ENCODE results near the gene DAZAP1. TPM values are rescaled to one million over a fixed set of nuclear protein-coding genes. Genes with fewer than 3 reads are reported as not detected.

Gene DAZAP1
- total and polyA plus RNA-seq, 9 donors: 29.6 to 113 (median 77.4) TPM

DNA sequence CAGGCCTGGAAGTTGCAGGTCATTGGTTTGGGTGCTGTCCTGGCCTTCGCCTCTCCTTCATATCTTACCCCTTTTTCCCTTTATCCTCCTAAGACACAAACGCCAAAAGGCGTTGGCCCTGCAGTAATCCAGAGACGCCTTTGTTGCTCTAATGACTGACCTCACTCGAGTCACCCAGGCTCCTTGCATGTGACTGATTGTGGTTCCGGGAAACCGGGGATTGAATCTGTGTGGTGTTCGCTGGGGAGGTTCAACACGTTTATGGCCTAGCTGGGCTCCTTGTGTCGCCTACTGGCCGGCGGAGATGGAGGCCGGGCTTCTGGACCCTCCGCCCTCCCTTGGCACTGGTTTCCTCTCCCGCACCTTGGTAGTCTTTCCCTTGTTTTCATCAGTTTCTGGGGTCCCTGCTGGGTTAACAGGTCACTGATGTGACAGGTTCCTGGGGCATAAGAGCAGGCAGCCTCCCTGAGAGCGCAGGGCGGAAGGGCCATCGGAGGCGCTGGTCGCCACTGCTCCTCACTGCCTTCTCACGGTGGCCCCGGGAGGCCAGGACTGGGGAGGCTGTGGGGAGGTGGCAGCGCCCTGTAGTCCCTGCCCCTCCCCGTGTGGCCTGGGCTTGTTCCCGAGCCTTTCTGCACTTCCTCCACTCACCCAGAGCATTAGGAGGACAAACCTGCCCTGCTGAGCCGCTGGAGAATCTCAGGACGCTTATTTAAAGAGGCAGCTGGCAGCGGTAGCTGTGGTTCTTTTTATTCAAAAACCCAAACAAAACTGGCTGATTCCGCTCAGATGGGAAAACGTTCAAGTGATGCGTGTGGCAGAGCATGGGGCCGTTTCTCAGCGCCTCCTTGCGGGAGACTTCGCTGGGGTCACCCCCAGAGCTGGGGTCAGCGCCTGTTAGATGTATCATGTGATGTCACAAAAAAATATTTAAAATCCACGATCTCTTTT is 41.8 kb upstream of the DAZAP1 start:
- peaks cover 9% of the 10 kb centered on the region for H3K4me1 ChIP-seq (ENCODE audit: insufficient read depth)
- WGBS, 3 donors: 81 to 90% (median 85%) methylated on average over 35 to 37 of the region's 37 CpGs
- no peaks in the 10 kb centered on the region for H3K27me3 ChIP-seq
- no peak for DNase-seq
- TF ChIP-seq POLR2A (IDR thresholded peaks at IDR 0.05): no peak
- no peak for TF ChIP-seq CTCF (IDR thresholded peaks at IDR 0.05)
- TF ChIP-seq EP300 (IDR thresholded peaks at IDR 0.05): no peak
- no peaks in the 10 kb centered on the region for H3K36me3 ChIP-seq
- intact Hi-C loops (cut with DNase I): no loop called here
- no peaks in the 10 kb centered on the region for H3K9me3 ChIP-seq
- H3K4me3 ChIP-seq: no peak overlapping the region
- no peak overlapping the region for H3K27ac ChIP-seq

DNA sequence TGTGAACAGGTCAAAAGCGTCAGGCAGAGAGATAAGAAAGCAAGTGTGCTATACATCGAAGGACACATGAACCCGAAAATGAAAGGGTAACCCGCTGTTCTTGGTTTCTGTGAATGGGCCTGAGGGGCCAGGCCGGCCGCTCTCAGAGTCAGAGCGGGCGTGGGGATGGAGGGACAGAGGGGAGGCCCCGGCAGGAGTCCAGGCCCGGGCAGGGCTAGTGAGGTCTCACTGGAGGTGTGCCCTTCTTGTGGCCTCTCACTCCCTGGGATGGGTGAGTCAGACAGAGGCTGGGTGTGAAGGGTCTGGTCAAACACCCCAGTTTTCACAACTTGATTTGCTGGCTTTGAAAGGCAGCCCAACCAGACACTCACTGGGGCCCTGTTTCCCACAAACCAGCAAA is 41.1 kb upstream of the DAZAP1 start:
- H3K36me3 ChIP-seq: no peaks in the 10 kb centered on the region
- no peak for DNase-seq
- 90 to 91% (median 91%) methylated on average over 10 of the region's 10 CpGs for WGBS, 3 donors
- H3K27ac ChIP-seq: no peak overlapping the region
- peaks cover 9% of the 10 kb centered on the region for H3K4me1 ChIP-seq (ENCODE audit: insufficient read depth)
- H3K4me3 ChIP-seq: no peak overlapping the region
- intact Hi-C loops (cut with DNase I): no loop called here
- H3K27me3 ChIP-seq: no peaks in the 10 kb centered on the region
- TF ChIP-seq EP300 (IDR thresholded peaks at IDR 0.05) (no peak), POLR2A (IDR thresholded peaks at IDR 0.05) (no peak)
- no peaks in the 10 kb centered on the region for H3K9me3 ChIP-seq

GRCh38 chr19:1366899-1367870 is 40.2 kb upstream of the DAZAP1 start:
- no peaks in the 10 kb centered on the region for H3K9me3 ChIP-seq
- H3K4me3 ChIP-seq: no peak overlapping the region
- no peak overlapping the region for H3K27ac ChIP-seq
- H3K4me1 ChIP-seq (ENCODE audit: insufficient read depth): peaks cover 3% of the 10 kb centered on the region
- no peaks in the 10 kb centered on the region for H3K36me3 ChIP-seq
- H3K27me3 ChIP-seq: no peaks in the 10 kb centered on the region
- intact Hi-C loops (cut with DNase I): no loop called here
- TF ChIP-seq CTCF (IDR thresholded peaks at IDR 0.05) (no peak), POLR2A (IDR thresholded peaks at IDR 0.05) (no peak), EP300 (IDR thresholded peaks at IDR 0.05) (no peak)
- no peak for DNase-seq
- 84 to 88% (median 85%) methylated on average over 35 of the region's 35 CpGs for WGBS, 3 donors

GRCh38 chr19:1369214-1369805 is 38.1 kb upstream of the DAZAP1 start:
- H3K27me3 ChIP-seq: no peaks in the 10 kb centered on the region
- no peak for DNase-seq
- H3K9me3 ChIP-seq: no peaks in the 10 kb centered on the region
- intact Hi-C loops (cut with DNase I): no loop called here
- TF ChIP-seq CTCF (IDR thresholded peaks at IDR 0.05) (no peak), POLR2A (IDR thresholded peaks at IDR 0.05) (no peak), EP300 (IDR thresholded peaks at IDR 0.05) (no peak)
- H3K27ac ChIP-seq: no peak overlapping the region
- 91 to 93% (median 92%) methylated on average over 18 of the region's 18 CpGs for WGBS, 3 donors
- no peak overlapping the region for H3K4me3 ChIP-seq
- H3K36me3 ChIP-seq: no peaks in the 10 kb centered on the region
- H3K4me1 ChIP-seq (ENCODE audit: insufficient read depth): peaks cover 11% of the 10 kb centered on the region

Measured in ovary (tissue), 9 donors.